Stimulated activated CD8-positive, alpha-beta memory T cell treated with anti-CD3 and anti-CD28 coated beads, Interleukin-12 subunit alpha, Interleukin-12 subunit beta, amount 100 ng/mL, for 4 hours (primary cell): ENCODE data around the gene SIDT2.

Experiments used
- DNase-seq: peaks from one replicate; pipeline ENCODE4 v3.0.0-alpha.2; 2020; ENCODE audit warnings: low read depth

The SIDT2 gene

DNA sequence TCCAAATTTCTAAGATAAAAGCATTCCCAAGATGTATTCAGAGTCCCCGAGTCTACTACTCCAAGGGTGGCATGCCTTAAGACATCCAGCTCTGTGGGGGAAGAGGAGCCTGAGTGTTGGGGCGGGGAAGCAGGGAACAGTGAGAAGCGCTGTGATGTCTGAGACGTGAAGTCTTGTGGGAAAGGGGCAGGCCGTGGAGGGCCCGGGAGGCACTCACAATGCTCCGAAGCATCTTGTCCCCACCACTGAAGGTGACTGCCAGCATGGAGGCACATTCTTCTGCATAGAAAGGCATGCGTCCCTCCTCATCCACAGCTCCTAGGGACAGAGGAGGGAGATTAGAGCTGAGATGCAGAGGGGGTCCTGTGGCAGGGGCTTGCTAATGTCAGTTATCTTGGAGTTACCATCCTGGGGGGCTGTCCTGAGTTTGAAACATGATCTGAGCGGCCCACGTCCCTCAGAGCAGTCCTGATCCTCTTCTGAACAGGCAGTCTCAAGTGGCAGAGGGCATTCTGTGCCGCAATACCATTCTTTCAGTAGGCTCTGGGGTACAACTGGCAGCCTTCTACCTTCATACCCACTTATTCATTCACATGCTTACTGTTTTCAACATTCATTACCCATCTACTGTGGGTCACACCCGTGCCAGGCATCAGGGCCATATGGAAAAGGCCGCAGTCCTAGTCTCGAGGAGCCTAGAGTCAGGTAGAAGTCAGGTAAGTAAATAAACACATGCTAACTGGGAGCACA is 44.6 kb downstream of the SIDT2 start:
- DNase-seq, result no peak

DNA sequence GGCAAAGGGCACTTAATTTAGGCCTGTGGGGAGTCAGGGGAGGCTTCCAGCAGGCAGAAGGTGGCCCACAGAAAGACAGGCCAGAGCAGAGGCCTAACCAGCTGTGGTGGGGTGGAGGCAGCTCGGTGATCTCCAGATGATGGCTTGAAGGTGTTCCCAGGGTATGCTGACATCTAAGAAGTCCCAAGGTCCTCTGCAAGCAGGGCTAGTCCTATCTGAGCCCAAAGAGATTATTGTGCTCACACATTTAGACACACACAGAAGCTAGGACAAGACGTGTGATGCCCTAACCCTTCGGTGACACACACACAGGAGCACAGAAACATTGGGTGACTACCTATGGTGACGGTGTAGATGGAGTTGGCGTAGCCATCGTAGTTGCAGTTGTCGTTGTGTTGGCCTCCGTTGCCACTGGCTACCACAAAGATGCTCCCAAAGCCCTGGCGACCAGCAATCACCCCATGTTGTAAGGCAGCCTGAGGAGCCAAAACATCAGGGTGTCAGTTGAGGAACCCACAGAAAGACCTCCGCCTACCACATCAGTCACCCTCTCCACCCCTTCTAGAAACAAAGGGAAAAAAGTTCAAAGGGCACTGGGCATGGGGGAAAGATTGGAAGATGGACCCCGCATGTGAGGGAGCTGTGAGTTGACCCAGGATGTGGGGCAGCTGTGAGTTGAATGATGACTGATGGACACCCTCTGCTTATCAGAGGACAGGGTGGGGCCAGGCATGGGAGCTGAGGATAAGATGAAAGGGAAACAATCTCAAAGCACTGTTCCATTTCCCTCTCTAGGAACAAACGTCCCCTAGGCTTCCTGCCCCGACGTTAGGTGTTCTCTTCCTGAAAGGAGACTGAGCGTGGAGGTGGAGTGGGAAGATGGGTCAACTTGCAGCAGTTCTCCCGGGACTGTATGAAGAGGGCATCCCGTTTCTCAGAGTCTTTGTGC is 45.5 kb downstream of the SIDT2 start:
- no peak for DNase-seq

DNA sequence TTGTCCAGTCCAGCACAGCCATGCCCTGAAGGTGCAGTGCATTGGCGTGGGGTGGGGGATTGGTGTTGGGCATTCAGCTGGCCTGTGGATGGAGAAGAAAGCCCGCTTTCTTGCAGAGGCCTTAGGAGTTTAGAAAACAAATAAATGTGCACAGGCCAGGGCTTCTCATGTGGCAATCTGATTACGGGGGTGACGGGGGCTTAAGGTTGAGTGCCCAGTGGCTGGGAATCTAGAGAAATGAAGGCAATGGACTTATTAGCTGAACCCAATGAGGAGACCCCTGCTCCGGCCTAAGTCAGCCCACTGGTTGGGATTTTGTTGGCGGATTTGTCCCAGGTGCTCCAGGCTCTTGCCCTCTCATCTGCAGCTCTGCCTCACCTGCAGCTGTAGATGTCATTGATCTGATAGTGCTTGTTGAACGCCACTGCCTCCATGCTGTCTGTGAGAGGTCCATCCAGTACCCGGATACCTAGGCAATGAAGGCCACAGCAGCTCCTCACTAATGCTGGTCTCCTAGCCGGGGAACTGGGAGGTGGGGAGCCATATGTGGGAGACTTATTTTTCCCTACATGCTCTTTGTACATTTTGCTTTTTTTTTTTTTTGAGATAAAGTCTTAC is 47.1 kb downstream of the SIDT2 start:
- no peak for DNase-seq

DNA sequence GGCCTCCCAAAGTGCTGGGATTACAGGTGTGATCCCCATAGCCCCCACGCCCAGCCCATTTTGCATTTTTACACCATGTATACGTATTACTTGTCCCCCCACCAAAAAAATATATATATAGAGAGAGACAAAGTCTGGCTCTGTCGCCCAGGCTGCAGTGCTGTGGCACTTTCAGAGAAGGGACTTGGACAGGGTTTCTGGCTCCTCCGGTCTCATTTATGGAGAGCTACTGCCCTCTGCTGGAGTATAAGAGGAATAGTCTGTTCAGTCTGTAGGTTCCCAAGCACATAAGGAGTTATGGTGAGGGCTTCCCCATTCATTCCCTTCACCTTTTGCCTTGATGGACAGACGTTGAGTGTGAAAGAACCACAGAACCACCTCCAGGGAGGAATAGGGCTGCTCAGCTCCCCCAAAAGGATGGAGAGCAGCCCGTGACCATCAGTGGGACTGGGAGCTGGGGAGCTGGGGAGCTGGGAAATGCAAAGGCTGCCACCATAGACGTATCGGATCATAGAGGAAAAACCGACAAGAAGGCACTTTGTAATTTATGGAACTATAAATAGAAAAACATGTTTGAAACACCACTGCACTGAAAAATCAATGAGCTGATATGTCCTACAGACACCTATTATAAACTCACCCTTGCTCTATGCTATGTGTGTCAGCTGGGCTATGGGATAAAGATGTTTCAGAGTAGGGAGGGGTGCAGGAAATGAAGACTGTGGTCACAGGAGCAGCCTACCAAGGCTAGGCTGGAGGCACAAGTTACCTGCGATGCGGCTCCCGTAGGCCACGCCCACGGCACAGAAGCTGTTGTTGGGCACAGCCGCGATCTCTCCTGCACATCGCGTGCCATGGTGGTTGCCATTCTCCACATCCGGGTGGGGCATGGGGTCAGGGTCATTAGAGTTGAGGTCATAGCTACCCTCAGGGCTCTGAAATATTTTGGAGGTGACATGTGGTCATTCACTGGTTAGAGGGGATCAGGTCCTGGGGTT is 48.1 kb downstream of the SIDT2 start:
- no peak for DNase-seq

DNA sequence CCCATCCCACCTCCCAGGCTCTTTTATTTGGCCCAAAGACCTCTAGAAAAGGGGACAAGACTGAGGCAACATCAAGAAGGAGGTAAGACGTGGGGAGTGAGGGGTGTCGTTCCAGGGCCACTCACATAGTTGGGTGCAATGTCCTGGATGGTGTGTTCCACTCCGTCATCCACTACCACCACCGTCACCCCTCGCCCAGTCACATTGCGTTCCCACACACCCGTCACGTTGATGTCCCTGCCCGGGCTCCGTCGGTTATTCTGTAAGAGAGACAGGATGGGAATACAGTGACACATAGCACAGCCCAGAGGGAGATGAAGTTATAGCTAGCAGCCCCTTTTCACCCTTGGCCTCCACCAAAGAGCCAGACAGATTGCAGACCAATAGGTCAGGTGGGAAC is 49.5 kb downstream of the SIDT2 start:
- no peak for DNase-seq

DNA sequence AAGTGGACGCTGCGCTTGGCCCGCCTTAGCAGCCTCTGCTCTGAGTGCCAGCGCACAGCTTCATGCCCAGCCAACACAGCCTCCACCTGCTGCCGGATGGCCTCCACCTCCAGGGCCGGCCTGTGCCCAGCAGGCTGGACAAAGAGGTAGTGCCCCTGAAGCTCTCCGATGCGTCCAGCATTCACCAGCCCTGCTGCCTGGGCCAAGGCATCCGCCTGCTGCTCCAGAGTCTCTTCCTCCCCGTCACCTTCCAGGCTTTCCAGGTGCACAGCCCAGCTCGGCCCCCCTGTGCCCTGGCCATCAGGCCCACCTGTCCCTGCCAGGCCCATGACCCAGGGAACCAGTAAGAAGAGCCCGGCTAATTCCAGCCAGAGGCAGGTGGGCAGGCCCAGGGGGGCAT is 50.9 kb downstream of the SIDT2 start:
- no peak for DNase-seq

DNA sequence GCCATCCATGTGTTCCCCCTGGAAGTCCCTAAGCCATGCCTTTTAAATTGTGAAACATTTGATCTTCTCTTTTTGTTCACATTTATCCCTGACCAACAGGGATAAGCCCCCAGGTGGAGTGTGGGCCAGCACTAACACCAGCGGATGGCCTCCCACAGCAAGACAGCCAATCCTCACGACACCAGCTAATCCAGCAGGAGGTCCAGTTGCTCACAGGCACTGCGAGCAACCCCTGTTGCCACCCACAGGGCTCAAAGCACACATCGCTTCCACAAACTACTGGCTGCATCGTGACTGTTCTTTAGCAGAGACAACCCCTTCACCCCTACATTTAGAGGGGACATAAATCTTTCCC is 51.4 kb downstream of the SIDT2 start:
- no peak for DNase-seq

DNA sequence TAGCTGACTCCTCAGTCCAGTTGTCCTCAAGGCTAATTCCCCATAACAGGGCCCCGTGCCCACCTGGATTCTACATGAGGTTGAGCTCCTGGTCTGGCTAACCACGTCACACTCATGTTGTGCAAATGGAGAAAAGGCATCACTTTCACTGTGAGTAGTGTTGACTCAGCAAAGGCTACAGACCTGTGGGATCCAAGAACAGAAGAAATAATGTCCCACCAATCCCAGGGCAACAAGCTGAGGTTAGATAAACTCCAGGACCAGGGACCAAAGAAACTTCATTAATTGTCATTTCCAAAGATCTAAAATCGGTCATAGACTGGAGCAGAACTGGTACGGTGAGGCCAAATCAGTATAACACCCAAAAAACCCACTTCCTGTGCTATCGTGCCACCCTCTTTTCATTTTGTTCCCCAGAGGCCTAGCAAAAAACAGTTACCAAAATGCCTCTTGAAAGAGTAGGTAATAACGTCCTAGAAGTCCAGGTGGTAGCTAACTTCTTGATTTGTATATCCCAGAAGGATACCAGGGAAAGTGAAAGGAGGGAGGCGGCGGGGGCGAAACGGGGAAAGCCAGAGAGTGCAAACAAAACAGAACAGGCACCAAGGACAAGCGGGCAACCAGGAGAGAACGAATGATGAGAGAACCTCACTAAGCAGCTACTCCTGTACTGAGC is 51.9 kb downstream of the SIDT2 start:
- DNase-seq, result no peak

DNA sequence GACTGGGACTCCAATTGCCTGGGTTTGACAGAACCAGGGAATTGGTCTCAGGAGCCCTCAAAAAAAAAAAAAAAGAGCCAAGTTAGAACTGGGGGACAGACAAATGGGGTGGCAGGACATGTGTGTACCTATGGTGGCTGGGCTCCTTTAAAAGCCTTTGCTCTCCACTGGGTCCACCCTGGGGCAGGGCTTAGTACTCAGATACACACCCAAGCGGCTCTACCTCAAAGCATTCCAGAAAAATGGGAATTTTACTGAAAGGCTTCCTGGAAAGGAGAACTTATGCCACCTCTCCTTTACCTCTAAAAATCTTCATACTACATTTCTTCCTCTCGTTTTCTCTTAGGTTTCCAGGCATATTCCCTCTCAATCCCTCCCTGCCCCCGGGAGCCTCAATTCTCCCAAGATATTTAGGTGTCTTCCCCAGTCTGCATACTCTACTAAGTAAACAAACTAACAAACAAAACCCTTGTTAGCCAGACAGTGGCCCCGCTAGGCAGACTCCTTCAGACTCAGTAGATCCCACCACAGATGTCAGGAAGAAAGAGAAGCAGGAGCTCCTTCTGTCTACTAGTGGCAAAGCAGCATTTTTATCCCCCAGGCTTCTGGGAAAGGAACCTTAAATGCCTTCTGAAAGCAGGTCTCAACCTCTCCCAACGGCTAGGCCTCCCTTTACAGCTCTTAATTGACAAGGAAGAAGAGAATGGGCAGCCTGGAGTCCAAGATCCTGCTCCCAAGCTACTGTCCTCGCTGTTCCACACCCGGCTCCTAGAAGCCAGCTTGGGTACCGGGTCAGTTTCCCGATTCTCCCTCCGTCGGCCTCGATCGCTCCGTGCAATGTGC is 52.7 kb downstream of the SIDT2 start:
- DNase-seq, result no peak

DNA sequence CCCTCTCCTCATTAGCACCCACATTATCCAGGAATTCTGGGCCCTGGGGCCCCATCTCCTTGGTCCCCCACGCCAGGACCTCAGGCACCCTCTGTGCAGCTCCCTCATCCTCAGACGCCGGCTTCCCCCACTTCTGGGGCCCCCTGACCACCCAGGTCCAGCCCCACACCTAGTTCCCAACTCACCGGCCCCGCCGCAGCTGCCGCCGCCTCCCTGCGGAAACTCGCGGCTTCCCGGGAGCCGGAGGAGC is 53.2 kb downstream of the SIDT2 start, which contains the start of gene PCSK7:
Gene PCSK7, minus strand, starts transcription at position 232 of the 250 bp plus-strand sequence. CDS start 2,229 bp downstream, outside the sequence.
- DNase-seq, result no peak

DNA sequence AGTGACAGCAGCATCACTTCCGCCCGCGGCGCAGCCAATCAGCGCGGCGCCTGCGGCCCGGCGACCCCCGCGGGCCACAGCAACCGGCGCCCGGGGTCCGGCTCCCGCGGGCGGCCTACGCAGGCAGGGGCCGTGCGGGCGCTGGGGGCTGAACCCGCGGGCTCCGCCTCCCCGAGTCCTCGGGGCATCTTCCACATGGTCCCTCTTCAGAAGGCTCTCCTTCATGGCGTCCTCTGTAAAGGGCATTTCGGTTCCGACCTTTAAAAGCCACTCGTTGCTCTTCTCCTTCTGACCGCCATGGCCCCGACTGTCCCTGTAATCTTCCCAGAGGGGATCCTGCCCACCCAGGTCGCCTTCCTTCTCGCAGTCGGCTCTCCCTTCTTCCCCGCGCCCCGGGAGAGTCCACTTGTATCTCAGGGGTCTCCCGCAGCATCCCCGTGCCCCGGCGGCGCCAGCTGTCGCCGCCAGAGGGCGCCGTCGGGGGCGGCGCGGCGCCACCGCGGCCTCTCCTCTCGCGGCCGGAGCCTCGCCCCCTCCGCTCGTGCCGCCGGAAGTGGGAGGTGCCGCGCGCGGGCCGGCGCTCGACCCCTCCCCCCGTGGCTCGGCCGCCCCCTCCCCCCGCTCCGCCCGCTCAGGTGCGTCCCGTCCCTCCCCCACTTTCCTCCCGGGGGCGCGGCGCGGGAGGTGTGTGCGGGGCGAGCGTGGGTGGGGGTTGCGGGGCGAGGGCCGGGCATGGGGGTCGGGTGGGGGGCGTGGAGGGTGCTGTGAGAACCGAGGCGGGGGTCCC is 53.7 kb downstream of the SIDT2 start, which contains the start of gene RNF214:
Gene RNF214, plus strand, starts transcription at position 580 of the 787 bp plus-strand sequence. CDS start 1,602 bp downstream, outside the sequence.
- DNase-seq, result peak; percentile 69

DNA sequence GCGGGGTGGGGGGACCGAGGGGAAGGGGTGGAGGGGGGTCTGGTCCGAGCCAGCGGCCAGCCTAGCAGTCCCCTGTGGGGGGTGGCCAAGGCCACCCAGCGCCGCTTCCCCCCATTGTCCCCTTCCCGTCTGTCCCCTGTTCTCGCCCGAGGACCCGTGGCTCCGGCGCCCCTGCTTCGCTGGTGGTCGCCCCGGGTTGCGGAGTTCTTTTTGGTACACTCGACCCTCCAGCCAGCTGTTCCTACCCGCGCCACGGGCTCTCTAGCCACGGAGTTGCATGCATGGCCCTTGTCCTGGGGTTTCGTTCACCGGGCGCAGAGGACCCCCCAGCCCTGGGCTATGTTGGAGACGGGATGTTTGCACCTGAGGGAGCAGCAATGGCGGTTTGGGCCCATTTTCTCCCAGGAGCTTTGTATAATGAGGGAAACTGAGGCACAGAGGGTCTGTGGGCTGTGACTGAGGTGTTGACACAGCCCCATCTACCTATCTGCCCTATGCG is 54.4 kb downstream of the SIDT2 start:
- DNase-seq, result no peak

DNA sequence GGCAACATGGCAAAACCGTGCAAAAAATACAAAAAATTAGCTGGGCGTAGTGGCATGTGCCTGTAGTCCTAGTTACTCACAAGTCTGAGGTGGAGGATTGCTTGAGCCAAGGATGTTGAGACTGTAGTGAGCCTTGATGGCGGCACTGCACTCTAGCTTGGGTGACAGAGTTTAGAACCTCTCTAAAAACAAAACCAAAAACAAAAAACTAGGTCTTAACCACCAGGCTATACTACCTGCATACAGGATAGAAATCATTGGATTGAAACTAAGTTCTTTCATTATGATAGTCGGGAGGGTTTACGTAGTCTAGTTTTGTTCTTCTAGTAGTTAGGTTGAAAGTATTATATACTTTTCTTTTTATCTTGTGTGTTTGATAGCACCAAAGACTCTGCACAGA is 59.7 kb downstream of the SIDT2 start:
- DNase-seq, result no peak

DNA sequence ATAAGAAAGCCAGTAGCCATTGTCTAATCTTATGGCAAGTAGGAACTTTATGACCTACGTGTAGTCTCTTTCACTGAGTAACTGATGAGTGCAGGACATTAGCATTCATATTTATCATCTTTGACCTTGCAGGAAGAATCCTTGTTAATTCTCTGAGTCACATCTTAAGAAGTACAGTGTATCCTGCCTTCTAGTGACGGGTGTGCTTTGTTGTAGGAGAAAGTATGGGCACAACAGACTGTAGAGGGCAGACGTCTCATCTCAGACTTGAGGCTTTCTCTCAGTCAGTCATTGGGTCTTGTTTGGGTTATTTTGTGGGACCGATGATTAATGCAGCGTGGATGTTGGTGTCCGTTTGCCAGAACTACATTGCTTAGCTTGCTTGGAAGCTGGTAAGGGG is 60.8 kb downstream of the SIDT2 start:
- no peak for DNase-seq
